Stimulated activated CD4-positive, alpha-beta T cell treated with anti-CD3 and anti-CD28 coated beads, Interleukin-4, amount 100 ng/mL, for 24 hours (primary cell): ENCODE data around the gene TTYH3.
"Not testable (repeated sequence)": the region's sequence is repeated elsewhere in the genome, so short reads cannot be mapped to it uniquely, and the experiment has no call there.

Experiments
- DNase-seq: peaks from one replicate; pipeline ENCODE4 v3.0.0-alpha.2; 2020

TTYH3 gene

GRCh38 chr7:2689951-2690705 lies 58.3 kb downstream of the TTYH3 start:
- DNase-seq = no peak

- DNase-seq = no peak
Measured at GRCh38 chr7:2691011-2691707, 59.4 kb downstream of the TTYH3 start.

- not testable (repeated sequence) for DNase-seq
Measured at GRCh38 chr7:2691932-2692439, 60.2 kb downstream of the TTYH3 start.

GRCh38 chr7:2692543-2692942 lies 60.8 kb downstream of the TTYH3 start:
- no peak for DNase-seq

GRCh38 chr7:2693420-2694121 lies 61.8 kb downstream of the TTYH3 start:
- DNase-seq = not testable (repeated sequence)

GRCh38 chr7:2694122-2694436 lies 62.3 kb downstream of the TTYH3 start:
- DNase-seq = not testable (repeated sequence)

- peak; percentile 53 for DNase-seq
Measured at GRCh38 chr7:2698581-2699288, 66.9 kb downstream of the TTYH3 start.

- DNase-seq = no peak
Measured at GRCh38 chr7:2699289-2699620, 67.5 kb downstream of the TTYH3 start.

GRCh38 chr7:2700141-2700850 lies 68.5 kb downstream of the TTYH3 start:
- DNase-seq = no peak

GRCh38 chr7:2701424-2701823 lies 69.6 kb downstream of the TTYH3 start:
- DNase-seq = no peak

GRCh38 chr7:2701832-2702593 lies 70.2 kb downstream of the TTYH3 start:
- no peak for DNase-seq

GRCh38 chr7:2702594-2702957 lies 70.8 kb downstream of the TTYH3 start:
- no peak for DNase-seq

- DNase-seq = no peak
Measured at GRCh38 chr7:2705371-2706096, 73.7 kb downstream of the TTYH3 start.

- no peak for DNase-seq
Measured at GRCh38 chr7:2706685-2707126, 74.9 kb downstream of the TTYH3 start.

GRCh38 chr7:2707481-2707880 lies 75.7 kb downstream of the TTYH3 start:
- no peak for DNase-seq

GRCh38 chr7:2708041-2708440 lies 76.3 kb downstream of the TTYH3 start:
- DNase-seq = no peak

GRCh38 chr7:2708547-2709310 lies 76.9 kb downstream of the TTYH3 start:
- no peak for DNase-seq

- peak; percentile 77 for DNase-seq
Measured at GRCh38 chr7:2709553-2710285, 77.9 kb downstream of the TTYH3 start.

- peak; percentile 56 for DNase-seq
Measured at GRCh38 chr7:2710286-2710655, 78.5 kb downstream of the TTYH3 start.
